GM10847 (cell line): Measurements from ENCODE around the gene HOMEZ.
A peak's percentile ranks its signal among the peaks of the same experiment; 100 is the strongest.

Source experiments
- POLR2A ChIP-seq: IDR thresholded peaks from 2 replicates; pipeline ENCODE4 v1.6.1; 2011; ENCODE audit not compliant: insufficient read length; ENCODE audit errors: extremely low read depth

Gene HOMEZ

GRCh38 chr14:23286020-23286901 lies at the start of gene HOMEZ:
Gene HOMEZ (minus strand): TSS chr14:23286132. CDS start chr14:23285952, 180 bp downstream.
- TF ChIP-seq POLR2A: peak; percentile 71

GRCh38 chr14:23335623-23336022 lies 49.7 kb upstream of the HOMEZ start:
- TF ChIP-seq POLR2A: no peak

- no peak for TF ChIP-seq POLR2A
Observed at GRCh38 chr14:23327947-23328744, 42.2 kb upstream of the HOMEZ start.

GRCh38 chr14:23326491-23327332 lies 40.8 kb upstream of the HOMEZ start:
- TF ChIP-seq POLR2A: no peak

GRCh38 chr14:23324993-23325392 lies 39.1 kb upstream of the HOMEZ start:
- no peak for TF ChIP-seq POLR2A

- no peak for TF ChIP-seq POLR2A
Observed at GRCh38 chr14:23324455-23324846, 38.5 kb upstream of the HOMEZ start.

GRCh38 chr14:23323838-23324454 lies 38.0 kb upstream of the HOMEZ start:
- no peak for TF ChIP-seq POLR2A

- no peak for TF ChIP-seq POLR2A
Observed at GRCh38 chr14:23322568-23323517, 36.9 kb upstream of the HOMEZ start.

GRCh38 chr14:23321572-23322547 lies 35.9 kb upstream of the HOMEZ start:
- TF ChIP-seq POLR2A: peak; percentile 6

GRCh38 chr14:23320584-23321571 lies 34.9 kb upstream of the HOMEZ start, which contains the start of gene PABPN1:
Gene PABPN1 (plus strand): TSS chr14:23321457. CDS start chr14:23321470, 13 bp downstream.
- TF ChIP-seq POLR2A: peak; percentile 49
